HEK293 (cell line): ENCODE data around the gene B3GALT2.

Experiments used
- CTCF ChIA-PET: fragments of 350-600 bp; formaldehyde crosslinking; extraction: SDS; loops from one replicate; lab custom pipeline; 2021; ENCODE audit warnings: antibody characterized with exemption; lab: Yijun Ruan, JAX
- POLR2A ChIA-PET: fragments of 300-600 bp; formaldehyde crosslinking; extraction: SDS; loops from one replicate; lab custom pipeline; 2020; ENCODE audit warnings: antibody characterized with exemption, inconsistent platforms; lab: Yijun Ruan, JAX
- H3K27ac ChIP-seq: fragments of 200-500 bp; sonication (Bioruptor generic); 2 replicates; pipeline ENCODE4 v1.5.1; 2014; ENCODE audit warnings: low read depth, low read length, control low read depth, inconsistent platforms; ENCODE audit errors: extremely low read depth
- H3K36me3 ChIP-seq, 2 experiments: fragments of 200-500 bp in 1 of 2; sonication (Bioruptor generic) in 1 of 2; 1 replicate in 1 of 2; 2 replicates in 1 of 2; pipeline ENCODE4 v1.5.1; 2014 to 2017; ENCODE audit warnings: inconsistent platforms in 2 of 2, low read length in 2 of 2; ENCODE audit not compliant: control insufficient read depth in 2 of 2, insufficient read depth in 1 of 2
- H3K4me1 ChIP-seq: fragments of 200-500 bp; sonication (Bioruptor generic); 2 replicates; pipeline ENCODE4 v1.5.1; 2014; ENCODE audit warnings: mild to moderate bottlenecking, low read length, inconsistent platforms; ENCODE audit not compliant: control insufficient read depth, insufficient read depth
- H3K4me3 ChIP-seq: 2 replicates; pipeline ENCODE4 v1.5.1; 2011; ENCODE audit warnings: low read depth, mild to moderate bottlenecking, control low read depth, low read length, moderate library complexity
- H3K9me3 ChIP-seq: fragments of 200-500 bp; sonication (Bioruptor generic); 2 replicates; pipeline ENCODE4 v1.5.1; 2014; ENCODE audit warnings: low read depth, low read length, inconsistent platforms; ENCODE audit not compliant: control insufficient read depth, insufficient read depth
- GLIS1 ChIP-seq: fragments of 450-650 bp; formaldehyde crosslinking; IDR thresholded peaks from 2 replicates; pipeline ENCODE4 v1.5.1; 2016; ENCODE audit warnings: missing biosample characterization, missing genetic modification characterization
- GLIS2 ChIP-seq: fragments of 450-650 bp; formaldehyde crosslinking; IDR thresholded peaks from 2 replicates; pipeline ENCODE4 v1.5.1; 2016; ENCODE audit warnings: missing biosample characterization, missing genetic modification characterization
- HOXA7 ChIP-seq: sonication (generic); formaldehyde crosslinking; IDR thresholded peaks from 2 replicates; pipeline ENCODE4 v1.8.1; 2022; ENCODE audit warnings: missing genetic modification reagents, borderline replicate concordance
- MZF1 ChIP-seq: fragments of 450-650 bp; formaldehyde crosslinking; IDR thresholded peaks from 2 replicates; pipeline ENCODE4 v1.5.1; 2017; ENCODE audit warnings: missing biosample characterization, missing genetic modification characterization, borderline replicate concordance
- SETDB1 ChIP-seq: IDR thresholded peaks from one replicate; pipeline ENCODE4 v1.6.1; 2017; ENCODE audit warnings: mild to moderate bottlenecking, low read length, moderate library complexity, mixed read lengths; ENCODE audit not compliant: insufficient read length
- SP7 ChIP-seq: fragments of 450-650 bp; formaldehyde crosslinking; IDR thresholded peaks from 2 replicates; pipeline ENCODE4 v1.5.1; 2016; ENCODE audit warnings: missing biosample characterization, missing genetic modification characterization
- TRIM28 ChIP-seq: IDR thresholded peaks from 2 replicates; pipeline ENCODE4 v1.6.1; 2011; ENCODE audit warnings: low read length, control low read depth, borderline replicate concordance
- ZBTB7A ChIP-seq: fragments of 450-650 bp; formaldehyde crosslinking; IDR thresholded peaks from 2 replicates; pipeline ENCODE4 v1.5.1; 2016; ENCODE audit warnings: low read depth, missing biosample characterization, missing genetic modification characterization
- ZFP3 ChIP-seq: fragments of 450-650 bp; formaldehyde crosslinking; IDR thresholded peaks from 2 replicates; pipeline ENCODE4 v1.5.1; 2016; ENCODE audit warnings: low read depth, missing biosample characterization, missing genetic modification characterization
- ZNF10 ChIP-seq: fragments of 450-650 bp; formaldehyde crosslinking; IDR thresholded peaks from 2 replicates; pipeline ENCODE4 v1.5.1; 2017; ENCODE audit warnings: missing biosample characterization, missing genetic modification characterization
- ZNF146 ChIP-seq: fragments of 450-650 bp; formaldehyde crosslinking; IDR thresholded peaks from 2 replicates; pipeline ENCODE4 v1.5.1; 2016; ENCODE audit warnings: missing biosample characterization, missing genetic modification characterization
- ZNF157 ChIP-seq: fragments of 450-650 bp; formaldehyde crosslinking; IDR thresholded peaks from 2 replicates; pipeline ENCODE4 v1.5.1; 2016; ENCODE audit warnings: missing biosample characterization, missing genetic modification characterization
- ZNF335 ChIP-seq: fragments of 450-650 bp; formaldehyde crosslinking; conservative IDR thresholded peaks from 2 replicates; pipeline ENCODE4 v1.5.1; 2016; ENCODE audit warnings: missing biosample characterization, missing genetic modification characterization
- ZNF394 ChIP-seq: fragments of 450-650 bp; formaldehyde crosslinking; IDR thresholded peaks from 2 replicates; pipeline ENCODE4 v1.5.1; 2016; ENCODE audit warnings: missing biosample characterization, missing genetic modification characterization, mild to moderate bottlenecking, moderate library complexity, borderline replicate concordance
- ZNF433 ChIP-seq: fragments of 450-650 bp; formaldehyde crosslinking; IDR thresholded peaks from 2 replicates; pipeline ENCODE4 v1.5.1; 2016; ENCODE audit warnings: missing biosample characterization, missing genetic modification characterization, low read depth
- ZNF530 ChIP-seq: fragments of 450-650 bp; formaldehyde crosslinking; IDR thresholded peaks from 2 replicates; pipeline ENCODE4 v1.5.1; 2016; ENCODE audit warnings: low read depth, missing biosample characterization, missing genetic modification characterization
- ZNF704 ChIP-seq: fragments of 450-650 bp; formaldehyde crosslinking; IDR thresholded peaks from 2 replicates; pipeline ENCODE4 v1.5.1; 2016; ENCODE audit warnings: missing biosample characterization, missing genetic modification characterization
- ZNF707 ChIP-seq: fragments of 450-650 bp; formaldehyde crosslinking; IDR thresholded peaks from 2 replicates; pipeline ENCODE4 v1.5.1; 2016; ENCODE audit warnings: missing biosample characterization, missing genetic modification characterization
- ZNF830 ChIP-seq: fragments of 450-650 bp; IDR thresholded peaks from 2 replicates; pipeline ENCODE4 v1.5.0; 2018; ENCODE audit warnings: missing biosample characterization, missing genetic modification characterization, low read depth, mild to moderate bottlenecking, moderate library complexity

B3GALT2 gene

GRCh38 chr1:193229136-193229535 lies 42.7 kb upstream of the B3GALT2 start:
- Histone ChIP-seq H3K27ac (no peak overlapping the region), H3K36me3 (peaks cover 0 to 6% of the 10 kb centered on the region in 2 experiments; a peak in 1 of 3 replicates), H3K4me3 (no peak overlapping the region), H3K9me3 (no peaks in the 10 kb centered on the region), H3K4me1 (no peaks in the 10 kb centered on the region)
- TF ChIP-seq SETDB1 (peak; percentile 47), ZNF335 (tag by site-specific recombination) (no peak), ZNF10 (tag by site-specific recombination) (no peak), ZNF830 (tag by site-specific recombination) (no peak), ZNF707 (tag by site-specific recombination) (no peak), TRIM28 (peak; percentile 43; the same call in 1 of the 2 replicates), ZNF394 (tag by site-specific recombination) (no peak)
- ChIA-PET POLR2A (no interaction called here), CTCF (no interaction called here)

- Histone ChIP-seq H3K4me1 (no peaks in the 10 kb centered on the region), H3K4me3 (no peak overlapping the region), H3K9me3 (no peaks in the 10 kb centered on the region), H3K27ac (no peak overlapping the region), H3K36me3 (peaks cover 3 to 8% of the 10 kb centered on the region in 2 experiments; a peak in 2 of 3 replicates)
- POLR2A ChIA-PET = no interaction called here
- no peak for TF ChIP-seq ZNF433 (tag by site-specific recombination)
- no peak for TF ChIP-seq GLIS1 (tag by site-specific recombination)
- TF ChIP-seq ZFP3 = no peak
- no peak for TF ChIP-seq ZBTB7A (tag by site-specific recombination)
- TF ChIP-seq MZF1 (tag by site-specific recombination) = no peak
- no peak for TF ChIP-seq ZNF530 (tag by site-specific recombination)
- CTCF ChIA-PET = interaction anchor here (0.7 kb wide), 1 partner anchor 879 kb away, joined by 3 read pairs; no protein-coding TSS in a partner anchor
These were observed 35.7 kb upstream of the B3GALT2 start for GRCh38 chr1:193222056-193222615.

GRCh38 chr1:193221651-193222050 lies 35.2 kb upstream of the B3GALT2 start:
- Histone ChIP-seq H3K4me3 (no peak overlapping the region), H3K27ac (no peak overlapping the region), H3K9me3 (no peaks in the 10 kb centered on the region), H3K36me3 (peaks cover 3 to 12% of the 10 kb centered on the region in 2 experiments; a peak in 2 of 3 replicates), H3K4me1 (no peaks in the 10 kb centered on the region)
- POLR2A ChIA-PET = no interaction called here
- TF ChIP-seq ZNF704 (no peak), SP7 (tag by site-specific recombination) (0 out of 2 replicates have a peak, but pooled peaks have one; percentile 27)
- CTCF ChIA-PET = no interaction called here

GRCh38 chr1:193219391-193219790 lies 33.0 kb upstream of the B3GALT2 start:
- no peaks in the 10 kb centered on the region for H3K9me3 ChIP-seq
- H3K4me1 ChIP-seq = no peaks in the 10 kb centered on the region
- ChIA-PET POLR2A (no interaction called here), CTCF (no interaction called here)
- H3K4me3 ChIP-seq = no peak overlapping the region
- no peak overlapping the region for H3K27ac ChIP-seq
- TF ChIP-seq ZNF157 (no peak), ZNF146 (tag by site-specific recombination) (peak; percentile 75), HOXA7 (no peak), GLIS2 (no peak)
- H3K36me3 ChIP-seq = peaks cover 3 to 17% of the 10 kb centered on the region in 2 experiments; a peak in 2 of 3 replicates
